MCF 10A (cell line): ENCODE results near the gene PON2. TPM values are rescaled to one million over a fixed set of nuclear protein-coding genes. Genes with fewer than 3 reads are reported as not detected.

Source experiments
- BruUV-seq: library from RNA; stranded (reverse); fragments of 400-500 nt; replicated peaks from 2 replicates; lab custom pipeline; 2021; lab: Mats Ljungman, UMichigan
- CTCF ChIA-PET: fragments of 300-600 bp; sonication (Branson Sonifier 250); formaldehyde crosslinking; extraction: SDS; loops from one replicate; lab custom pipeline; 2021; ENCODE audit warnings: antibody characterized with exemption, inconsistent platforms; lab: Yijun Ruan, JAX
- POLR2A ChIA-PET: fragments of 300-600, 350-650 bp; sonication (Branson Sonifier 250); formaldehyde crosslinking; extraction: SDS; loops from one replicate; lab custom pipeline; 2020; ENCODE audit warnings: antibody characterized with exemption, inconsistent platforms; lab: Yijun Ruan, JAX
- DNase-seq: peaks from one replicate; pipeline ENCODE4 v3.0.0-alpha.2; 2018; ENCODE audit not compliant: unreplicated experiment
- H3K27ac Mint-ChIP-seq: one replicate; pipeline ENCODE4 v1.8.0; 2022; ENCODE audit warnings: mild to moderate bottlenecking, low read depth, mixed read lengths; ENCODE audit not compliant: unreplicated experiment
- H3K27me3 Mint-ChIP-seq: one replicate; pipeline ENCODE4 v1.8.0; 2022; ENCODE audit warnings: mixed read lengths; ENCODE audit not compliant: insufficient read depth, unreplicated experiment
- H3K36me3 Mint-ChIP-seq: one replicate; pipeline ENCODE4 v1.8.0; 2022; ENCODE audit warnings: mild to moderate bottlenecking, moderate library complexity, mixed read lengths; ENCODE audit not compliant: insufficient read depth, unreplicated experiment
- H3K4me1 Mint-ChIP-seq: one replicate; pipeline ENCODE4 v1.8.0; 2022; ENCODE audit warnings: mixed read lengths; ENCODE audit not compliant: insufficient read depth, unreplicated experiment
- H3K4me3 Mint-ChIP-seq: one replicate; pipeline ENCODE4 v1.8.0; 2022; ENCODE audit warnings: mild to moderate bottlenecking, moderate library complexity, mixed read lengths; ENCODE audit not compliant: unreplicated experiment
- H3K9me3 Mint-ChIP-seq: one replicate; pipeline ENCODE4 v1.8.0; 2022; ENCODE audit warnings: mixed read lengths; ENCODE audit not compliant: unreplicated experiment
- intact Hi-C: fragments of 100-400 bp; cut with micrococcal nuclease; formaldehyde crosslinking; loops from 2 replicates; pipeline ENCODE4 v1.14.1; 2022
- total RNA-seq: library from RNA; stranded (reverse); gene quantifications from 2 replicates; pipeline ENCODE4 v1.2.3, GENCODE V29; 2022
- TF ChIP-seq, protein P1 (sequence below): fragments of 200-600 bp; IDR thresholded peaks from one replicate; pipeline ENCODE4 v1.8.0; 2022; ENCODE audit warnings: antibody characterized with exemption, mild to moderate bottlenecking; ENCODE audit not compliant: unreplicated experiment

The PON2 gene
- total RNA-seq, 1 experiment from 2014 or later = 140 TPM

DNA sequence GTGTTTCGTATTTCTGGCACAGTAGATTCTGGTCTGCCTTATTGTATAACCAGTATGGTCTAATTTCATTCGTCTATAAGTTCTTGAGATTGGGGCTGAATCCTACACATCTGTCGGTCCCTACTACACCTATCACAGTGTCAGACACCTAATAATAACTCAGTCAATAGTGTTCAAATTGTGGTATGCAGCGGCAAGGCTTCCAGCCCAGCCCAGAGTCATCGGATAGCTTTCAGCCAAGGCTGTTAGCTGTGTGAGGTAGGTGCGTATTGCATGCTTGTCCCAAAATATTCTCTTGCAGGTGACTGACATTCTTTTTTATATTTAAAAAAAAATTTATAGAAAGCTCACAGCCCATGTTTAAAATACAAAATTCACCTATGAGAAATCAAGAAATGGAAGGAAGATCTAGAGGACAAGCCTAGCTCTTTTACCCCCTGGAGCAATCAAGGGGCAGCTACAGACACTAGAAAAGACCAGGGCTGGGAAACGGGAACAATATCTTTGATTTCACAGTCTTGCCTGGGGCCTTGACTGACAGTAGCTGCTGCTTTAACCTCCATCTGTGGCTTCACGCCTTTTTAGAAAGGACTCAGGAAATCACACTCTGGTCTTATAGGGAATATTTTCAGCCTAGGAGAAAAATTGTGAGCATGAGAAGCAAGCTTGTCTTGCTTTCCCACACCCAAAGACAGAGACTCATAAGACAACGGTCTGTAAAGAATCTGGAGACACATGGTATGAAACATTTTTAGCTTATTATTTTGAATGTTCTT lies 41.4 kb upstream of the PON2 start:
- DNase-seq = peak; percentile 18
- TF ChIP-seq, protein P1, sequence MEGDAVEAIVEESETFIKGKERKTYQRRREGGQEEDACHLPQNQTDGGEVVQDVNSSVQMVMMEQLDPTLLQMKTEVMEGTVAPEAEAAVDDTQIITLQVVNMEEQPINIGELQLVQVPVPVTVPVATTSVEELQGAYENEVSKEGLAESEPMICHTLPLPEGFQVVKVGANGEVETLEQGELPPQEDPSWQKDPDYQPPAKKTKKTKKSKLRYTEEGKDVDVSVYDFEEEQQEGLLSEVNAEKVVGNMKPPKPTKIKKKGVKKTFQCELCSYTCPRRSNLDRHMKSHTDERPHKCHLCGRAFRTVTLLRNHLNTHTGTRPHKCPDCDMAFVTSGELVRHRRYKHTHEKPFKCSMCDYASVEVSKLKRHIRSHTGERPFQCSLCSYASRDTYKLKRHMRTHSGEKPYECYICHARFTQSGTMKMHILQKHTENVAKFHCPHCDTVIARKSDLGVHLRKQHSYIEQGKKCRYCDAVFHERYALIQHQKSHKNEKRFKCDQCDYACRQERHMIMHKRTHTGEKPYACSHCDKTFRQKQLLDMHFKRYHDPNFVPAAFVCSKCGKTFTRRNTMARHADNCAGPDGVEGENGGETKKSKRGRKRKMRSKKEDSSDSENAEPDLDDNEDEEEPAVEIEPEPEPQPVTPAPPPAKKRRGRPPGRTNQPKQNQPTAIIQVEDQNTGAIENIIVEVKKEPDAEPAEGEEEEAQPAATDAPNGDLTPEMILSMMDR = no peak
- intact Hi-C loops = loop anchor here (5.0 to 10.0 kb wide), 5 partner anchors 71 to 1179 kb away; partner anchors contain the start of gene SGCE
- no peaks in the 10 kb centered on the region for H3K9me3 Mint-ChIP-seq
- H3K27me3 Mint-ChIP-seq = no peaks in the 10 kb centered on the region
- BruUV-seq = no TSS peak
- H3K4me1 Mint-ChIP-seq = peaks cover 14% of the 10 kb centered on the region
- CTCF ChIA-PET = interaction anchor here (0.5 to 6.5 kb wide), 56 partner anchors 9 to 1758 kb away, joined by 3 to 66 read pairs (median 4); partner anchors contain the start of genes ASB4 and PON2
- H3K27ac Mint-ChIP-seq = no peak overlapping the region
- H3K36me3 Mint-ChIP-seq = no peaks in the 10 kb centered on the region
- H3K4me3 Mint-ChIP-seq = no peak overlapping the region
- POLR2A ChIA-PET = interaction anchor here (0.6 to 2.3 kb wide), 8 partner anchors 9 to 101 kb away, joined by 3 to 26 read pairs (median 4); partner anchors contain the start of gene PON2

DNA sequence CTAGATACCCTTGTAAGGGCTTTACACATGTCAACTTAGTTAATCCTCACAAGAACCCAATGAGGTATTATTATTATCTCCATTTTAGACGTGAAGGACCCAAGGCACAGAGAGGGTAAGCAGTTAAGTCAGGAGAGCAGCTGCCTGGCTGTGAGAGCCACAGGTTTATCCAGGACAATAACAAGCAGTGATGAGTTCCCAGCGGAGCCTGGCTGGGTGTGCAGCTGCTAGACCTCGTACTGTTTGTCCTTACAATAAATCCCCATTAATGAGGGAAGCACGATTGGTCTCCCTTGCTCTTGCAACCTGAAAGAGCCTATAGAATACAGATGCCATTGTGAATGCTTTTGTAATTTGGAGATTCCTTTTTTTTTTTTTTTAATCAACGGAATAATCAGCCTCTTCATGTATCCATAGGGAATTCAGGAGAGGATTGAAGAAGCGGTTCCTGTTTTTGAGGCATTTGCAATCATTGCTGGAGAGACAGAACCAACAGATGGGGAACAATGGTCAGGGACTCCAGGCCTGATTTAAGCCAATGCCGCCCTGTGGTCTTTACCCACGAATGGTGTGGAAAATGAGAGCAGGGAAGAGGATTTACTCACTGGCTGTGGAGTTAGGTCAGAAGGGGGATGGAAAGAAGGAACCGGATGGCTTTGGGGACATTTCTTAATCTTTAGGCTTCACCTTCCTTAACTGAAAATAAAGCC lies 38.6 kb upstream of the PON2 start:
- no peak for DNase-seq
- Mint-ChIP-seq H3K27me3 (no peaks in the 10 kb centered on the region), H3K4me3 (no peak overlapping the region), H3K4me1 (peaks cover 22% of the 10 kb centered on the region), H3K36me3 (no peaks in the 10 kb centered on the region), H3K9me3 (no peaks in the 10 kb centered on the region), H3K27ac (no peak overlapping the region)
- ChIA-PET POLR2A (interaction anchor here (0.9 to 1.0 kb wide), 2 partner anchors 17 to 39 kb away, joined by 3 to 7 read pairs; partner anchors contain the start of gene PON2), CTCF (interaction anchor here (0.9 to 1.1 kb wide), 3 partner anchors 9 to 212 kb away, joined by 3 read pairs; no protein-coding TSS in a partner anchor)
- TF ChIP-seq, protein P1 = no peak
- BruUV-seq = no TSS peak
- intact Hi-C loops = loop anchor here (10.0 kb wide), 1 partner anchor 69 kb away; no protein-coding TSS in a partner anchor

DNA sequence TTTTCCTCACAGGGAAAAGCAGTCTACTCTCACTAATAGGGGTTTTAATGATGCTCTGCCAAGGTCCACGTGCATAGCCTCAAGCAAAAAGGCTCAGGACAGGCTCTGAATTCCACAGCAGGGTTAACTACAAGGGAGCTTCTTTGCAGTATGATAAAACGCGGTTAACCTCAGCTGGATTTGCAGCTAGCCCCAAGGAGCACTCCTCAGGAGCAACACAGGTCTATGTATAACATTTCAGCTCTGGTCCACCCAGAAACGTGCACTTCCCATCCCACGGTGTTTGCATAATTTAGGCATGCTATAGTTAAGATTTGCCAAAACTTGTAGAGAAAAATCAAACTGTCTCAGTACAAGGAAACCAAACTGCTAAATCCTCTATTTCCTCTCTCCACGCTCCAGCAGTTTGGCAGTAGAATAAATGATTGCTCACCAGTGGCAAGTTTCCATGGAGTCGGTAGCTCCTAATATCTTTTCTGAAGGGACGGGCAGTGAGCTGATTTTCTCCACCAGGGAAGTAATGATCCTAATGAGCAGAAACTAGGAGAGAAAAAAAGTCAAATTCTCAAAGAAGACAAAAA lies 37.8 kb upstream of the PON2 start:
- DNase-seq = peak; percentile 21
- Mint-ChIP-seq H3K27ac (no peak overlapping the region), H3K36me3 (no peaks in the 10 kb centered on the region), H3K27me3 (no peaks in the 10 kb centered on the region), H3K9me3 (no peaks in the 10 kb centered on the region), H3K4me3 (no peak overlapping the region), H3K4me1 (peaks cover 22% of the 10 kb centered on the region)
- intact Hi-C loops = loop anchor here (10.0 kb wide), 1 partner anchor 68 kb away; no protein-coding TSS in a partner anchor
- no TSS peak for BruUV-seq
- ChIA-PET CTCF (interaction anchor here (0.5 to 1.1 kb wide), 4 partner anchors 10 to 214 kb away, joined by 3 read pairs; no protein-coding TSS in a partner anchor), POLR2A (interaction anchor here (0.6 to 1.0 kb wide), 3 partner anchors 10 to 39 kb away, joined by 3 to 7 read pairs (median 3); partner anchors contain the start of gene PON2)
- TF ChIP-seq, protein P1 = no peak
